Gastroesophageal sphincter (tissue), 4 donors: Measurements from ENCODE around the gene MPND. TPM values are rescaled to one million over a fixed set of nuclear protein-coding genes. Genes with fewer than 3 reads are reported as not detected.
"Not testable (repeated sequence)": the region's sequence is repeated elsewhere in the genome, so short reads cannot be mapped to it uniquely, and the experiment has no call there.

Source experiments
- ATAC-seq: fragments of 150-250 bp; one replicate; pipeline ENCODE4 v1.9.1; 2016; ENCODE audit warnings: mild to moderate bottlenecking, moderate library complexity
- H3K27ac ChIP-seq, 4 donors: fragments of 200-600 bp; sonication (generic) in 3 of 4; 1 replicate in 3 of 4; 2 replicates in 1 of 4; pipeline ENCODE4 v1.5.1; 2016 to 2019
- H3K27me3 ChIP-seq: fragments of 200-600 bp; sonication (generic); one replicate; pipeline ENCODE4 v1.5.1; 2019
- H3K36me3 ChIP-seq, 2 donors: fragments of 200-600 bp; sonication (generic); one replicate each; pipeline ENCODE4 v1.5.1; 2019; ENCODE audit warnings: control low read depth in 1 of 2
- H3K4me1 ChIP-seq, 3 donors: fragments of 200-600 bp; sonication (generic); 1 replicate in 2 of 3; 2 replicates in 1 of 3; pipeline ENCODE4 v1.5.1; 2016 to 2019; ENCODE audit warnings: control low read depth in 2 of 3
- H3K4me3 ChIP-seq, 2 donors: fragments of 200-600 bp; sonication (generic); one replicate each; pipeline ENCODE4 v1.5.1; 2019; ENCODE audit warnings: mild to moderate bottlenecking in 1 of 2, moderate library complexity in 1 of 2
- H3K9me3 ChIP-seq, 3 donors: fragments of 200-600 bp; sonication (generic); one replicate each; pipeline ENCODE4 v1.5.1; 2017 to 2019; ENCODE audit warnings: control low read depth in 2 of 3
- CTCF ChIP-seq, 4 experiments: fragments of 200-600 bp in 2 of 4; fragments of 450-650 bp in 2 of 4; sonication (generic) in 1 of 4; IDR thresholded peaks; one replicate each; pipeline ENCODE4 v1.5.1; 2017 to 2019; ENCODE audit warnings: antibody characterized with exemption in 4 of 4, mild to moderate bottlenecking in 2 of 4, moderate library complexity in 2 of 4
- EP300 ChIP-seq: sonication (generic); formaldehyde crosslinking; IDR thresholded peaks from one replicate; pipeline ENCODE4 v1.6.1; 2017; ENCODE audit warnings: antibody characterized with exemption, mild to moderate bottlenecking
- POLR2A ChIP-seq, 2 donors: fragments of 450-650 bp; IDR thresholded peaks; one replicate each; pipeline ENCODE4 v1.6.1; 2017; ENCODE audit warnings: antibody characterized with exemption in 2 of 2, mild to moderate bottlenecking in 2 of 2, moderate library complexity in 1 of 2
- POLR2AphosphoS5 ChIP-seq: sonication (generic); formaldehyde crosslinking; IDR thresholded peaks from one replicate; pipeline ENCODE4 v1.6.1; 2017; ENCODE audit warnings: antibody characterized with exemption
- WGBS, 2 donors: methylation state at CpG; one replicate each; pipeline ENCODE4 v1.1.5; 2018; ENCODE audit warnings: low coverage in 1 of 2; 5-methylcytosine and 5-hydroxymethylcytosine counted together
- total RNA-seq, 4 donors: library from RNA; depleted of rRNA; stranded (reverse); fragments of >200 nt; gene quantifications; one replicate each; pipeline ENCODE4 v1.1.0, GENCODE V29; 2016

Gene MPND
- total RNA-seq, 4 donors from 2014 or later: 4.7 to 7.5 (median 6.0) TPM

- H3K4me1 ChIP-seq: peaks cover 0 to 26% (median 8%) of the 10 kb centered on the region in 3 donors
- H3K36me3 ChIP-seq: no peaks in the 10 kb centered on the region
- 5 to 7% methylated on average over 3 to 8 of the region's 33 CpGs for WGBS, 2 donors
- TF ChIP-seq EP300 (no peak), CTCF (IDR thresholded peaks at IDR 0.05) (no peak)
- H3K27ac ChIP-seq: no peak overlapping the region
- peaks cover 0 to 6% (median 0%) of the 10 kb centered on the region in 3 donors for H3K9me3 ChIP-seq
- ATAC-seq: no peak
- peak overlapping the region in 1 of 2 donors; percentile 2 for H3K4me3 ChIP-seq
- peaks cover 45% of the 10 kb centered on the region for H3K27me3 ChIP-seq
Measured at GRCh38 chr19:4326837-4327251, 16.5 kb upstream of the MPND start.

- Histone ChIP-seq H3K4me1 (peaks cover 0 to 26% (median 8%) of the 10 kb centered on the region in 3 donors), H3K9me3 (peaks cover 0 to 2% (median 0%) of the 10 kb centered on the region in 3 donors), H3K27ac (peak overlapping the region in 2 of 4 donors; percentile 36 to 63), H3K36me3 (no peaks in the 10 kb centered on the region), H3K4me3 (peak overlapping the region; percentile 26 to 28), H3K27me3 (peaks cover 45% of the 10 kb centered on the region)
- peak; percentile 60 for ATAC-seq
- TF ChIP-seq POLR2AphosphoS5: no peak
- TF ChIP-seq CTCF (IDR thresholded peaks at IDR 0.05): no peak
- TF ChIP-seq EP300: no peak
- no peak for TF ChIP-seq POLR2A (IDR thresholded peaks at IDR 0.05)
- 1 to 7% methylated on average over 2 to 18 of the region's 30 CpGs for WGBS, 2 donors
Measured at GRCh38 chr19:4327252-4327876, 16.0 kb upstream of the MPND start.

GRCh38 chr19:4327877-4328242 lies 15.5 kb upstream of the MPND start:
- peak; percentile 9 for ATAC-seq
- H3K4me1 ChIP-seq: peaks cover 0 to 26% (median 8%) of the 10 kb centered on the region in 3 donors
- WGBS, 2 donors: 4% methylated on average over 5 of the region's 13 CpGs; no CpG with 5 or more reads in 1 of the 2 donors
- TF ChIP-seq CTCF (IDR thresholded peaks at IDR 0.05) (peak in 1 of 4 experiments; percentile 3), POLR2A (IDR thresholded peaks at IDR 0.05) (no peak), POLR2AphosphoS5 (no peak)
- peak overlapping the region in 2 of 4 donors; percentile 36 to 63 for H3K27ac ChIP-seq
- H3K9me3 ChIP-seq: no peaks in the 10 kb centered on the region
- H3K27me3 ChIP-seq: peaks cover 45% of the 10 kb centered on the region
- no peaks in the 10 kb centered on the region for H3K36me3 ChIP-seq
- H3K4me3 ChIP-seq: peak overlapping the region; percentile 26 to 28

GRCh38 chr19:4328243-4328990 lies 14.9 kb upstream of the MPND start:
- H3K27me3 ChIP-seq: peaks cover 45% of the 10 kb centered on the region
- H3K27ac ChIP-seq: peak overlapping the region in 2 of 4 donors; percentile 51 to 63
- H3K36me3 ChIP-seq: no peaks in the 10 kb centered on the region
- TF ChIP-seq POLR2AphosphoS5 (no peak), CTCF (IDR thresholded peaks at IDR 0.05) (peak in 1 of 4 experiments; percentile 1), POLR2A (IDR thresholded peaks at IDR 0.05) (no peak), EP300 (no peak)
- H3K9me3 ChIP-seq: no peaks in the 10 kb centered on the region
- 0% methylated on average over 12 of the region's 49 CpGs; no CpG with 5 or more reads in 1 of the 2 donors for WGBS, 2 donors
- H3K4me1 ChIP-seq: peaks cover 0 to 26% (median 8%) of the 10 kb centered on the region in 3 donors
- peak overlapping the region; percentile 26 to 42 for H3K4me3 ChIP-seq
- peak; percentile 92 for ATAC-seq

- Histone ChIP-seq H3K4me1 (peaks cover 0 to 26% (median 8%) of the 10 kb centered on the region in 3 donors), H3K4me3 (peak overlapping the region; percentile 17 to 42), H3K27ac (peak overlapping the region in 1 of 4 donors; percentile 51), H3K27me3 (peaks cover 45% of the 10 kb centered on the region)
- H3K9me3 ChIP-seq, H3K36me3 ChIP-seq, ATAC-seq: not testable (repeated sequence)
- WGBS, 2 donors: 34 to 60% methylated on average over 1 to 12 of the region's 35 CpGs
Measured at GRCh38 chr19:4328991-4329681, 14.2 kb upstream of the MPND start.
